ENCODE measurements around the gene HES4.
"Not testable (repeated sequence)": the region's sequence is repeated elsewhere in the genome, so short reads cannot be mapped to it uniquely, and the experiment has no call there.

HES4 gene

GRCh38 chr1:976791-977190 is 23.1 kb downstream of the HES4 start:
- DNase-seq: not testable (repeated sequence)

GRCh38 chr1:975896-976683 is 23.8 kb downstream of the HES4 start:
- no peak for DNase-seq

DNA sequence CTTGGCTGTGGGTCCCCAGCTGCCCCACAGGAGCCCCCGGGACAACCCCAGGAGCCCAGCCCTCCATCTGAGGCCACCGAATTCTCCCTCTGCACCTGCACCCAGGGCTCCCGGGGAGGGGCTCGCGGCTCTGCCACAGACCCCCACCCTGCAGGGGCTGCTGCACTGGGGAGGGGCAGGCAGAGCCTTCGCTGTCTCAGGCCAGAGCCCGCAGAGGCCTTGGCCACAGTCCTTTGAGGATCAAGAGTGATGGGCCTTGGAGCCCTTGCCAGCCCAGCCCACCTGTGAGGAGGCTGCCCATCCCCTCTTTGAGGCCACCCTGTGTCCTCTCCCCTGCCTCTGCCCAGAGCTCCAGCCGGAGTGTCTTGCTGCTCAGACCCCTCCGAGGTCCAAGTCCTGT is 24.5 kb downstream of the HES4 start:
- no peak for DNase-seq

DNA sequence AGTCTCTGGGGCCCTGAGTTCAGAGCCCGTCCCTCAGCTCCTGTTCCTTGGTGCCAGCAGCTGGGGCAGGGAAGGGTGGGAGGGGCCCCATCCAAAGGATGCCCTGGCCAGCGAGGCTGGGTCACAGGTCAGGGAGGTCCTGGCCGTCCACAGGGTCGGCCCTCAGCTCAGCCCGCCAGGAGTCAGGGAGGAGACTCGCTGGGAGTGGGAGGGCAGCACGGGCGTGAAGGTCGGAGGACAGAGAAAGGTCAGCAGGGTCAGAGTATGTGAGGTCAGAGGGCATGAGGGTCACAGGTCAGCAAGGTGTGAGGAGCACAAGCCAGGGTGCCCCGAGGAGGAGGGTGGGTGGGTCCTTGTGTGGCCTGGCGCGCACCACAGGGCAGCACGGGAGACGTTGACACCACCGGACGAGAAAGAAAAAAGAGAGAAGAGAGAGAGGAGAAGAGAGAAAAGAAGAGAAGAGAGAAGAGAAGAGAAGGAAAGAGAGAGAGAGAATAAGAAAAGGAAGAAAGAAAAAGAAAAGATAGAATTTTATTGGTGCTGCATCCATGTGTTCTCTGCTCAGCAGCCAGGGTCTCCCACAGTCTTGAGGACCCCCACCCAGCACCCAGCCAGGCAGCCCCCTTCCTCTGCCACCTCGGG is 25.1 kb downstream of the HES4 start:
- DNase-seq: no peak

GRCh38 chr1:974293-974640 is 25.6 kb downstream of the HES4 start:
- DNase-seq: no peak

DNA sequence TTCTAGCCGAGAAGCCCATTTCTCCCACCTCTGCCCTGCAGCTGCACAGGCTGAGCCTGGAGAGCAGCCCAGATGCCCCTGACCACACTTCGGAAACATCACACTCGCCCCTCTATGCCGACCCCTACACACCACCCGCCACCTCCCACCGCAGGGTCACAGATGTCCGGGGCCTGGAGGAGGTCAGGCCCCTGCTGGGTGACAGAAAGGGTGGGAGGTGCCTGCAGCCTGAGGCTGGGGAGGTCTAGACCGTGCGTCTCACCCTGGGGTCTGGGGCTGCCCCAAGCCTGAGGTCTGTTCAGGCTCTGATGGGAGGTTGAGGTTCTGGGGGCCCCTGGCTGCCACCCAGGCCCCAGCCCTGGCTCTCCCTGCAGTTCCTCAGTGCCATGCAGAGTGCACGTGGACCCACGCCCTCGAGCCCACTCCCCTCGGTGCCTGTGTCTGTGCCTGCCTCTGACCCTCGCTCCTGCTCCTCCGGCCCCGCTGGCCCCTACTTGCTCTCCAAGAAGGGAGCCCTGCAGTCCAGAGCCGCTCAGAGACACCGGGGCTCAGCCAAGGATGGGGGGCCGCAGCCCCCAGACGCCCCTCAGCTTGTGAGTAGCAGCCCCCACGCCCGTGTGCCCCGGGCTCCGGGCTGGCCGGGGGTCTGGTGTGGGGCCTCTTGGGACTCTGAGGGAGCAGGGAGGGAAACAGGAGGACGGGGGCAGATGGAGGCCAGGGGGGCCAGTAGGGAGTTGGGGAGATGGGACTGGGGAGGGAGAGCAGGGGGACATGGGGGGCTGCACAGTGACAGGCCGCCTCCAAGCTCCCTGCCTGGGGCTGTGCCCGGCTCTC is 26.2 kb downstream of the HES4 start:
- DNase-seq: no peak

- DNase-seq: no peak
These were observed 27.0 kb downstream of the HES4 start for GRCh38 chr1:972726-973458.

- no peak for DNase-seq
These were observed 28.0 kb downstream of the HES4 start for GRCh38 chr1:971751-972506.

DNA sequence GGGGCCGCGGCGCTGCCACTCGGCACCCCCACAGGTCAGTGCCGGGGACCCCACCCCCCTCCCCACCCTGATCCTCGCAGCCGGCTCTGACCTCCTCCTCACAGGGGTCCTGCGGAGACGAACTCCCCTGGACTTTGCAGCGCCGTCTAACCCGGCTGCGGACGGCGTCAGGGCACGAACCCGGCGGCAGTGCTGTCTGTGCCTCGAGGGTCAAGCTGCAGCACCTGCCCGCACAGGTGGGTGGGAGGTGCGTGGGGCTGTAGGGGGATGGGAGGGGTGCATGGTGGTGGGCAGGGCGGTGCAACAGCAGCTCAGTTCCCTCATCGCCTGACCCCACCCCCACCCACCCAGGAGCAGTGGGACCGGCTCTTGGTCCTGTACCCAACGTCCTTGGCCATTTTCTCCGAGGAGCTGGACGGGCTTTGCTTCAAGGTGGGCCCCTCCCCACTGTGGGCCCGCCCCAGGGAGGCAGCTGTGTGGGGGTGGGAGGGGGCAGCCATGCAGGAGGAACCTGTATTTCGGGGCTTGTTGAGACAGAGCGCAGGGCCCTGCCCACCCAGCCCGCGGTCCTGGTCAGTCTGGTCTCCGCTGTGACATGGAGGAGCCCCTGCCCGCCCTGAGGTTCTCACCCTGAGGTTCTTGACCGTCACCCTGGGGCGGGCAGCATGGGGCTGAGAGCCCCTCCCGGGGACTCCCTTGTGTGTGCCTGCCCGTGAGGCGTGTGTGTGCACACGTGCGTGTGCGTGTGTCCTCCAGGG is 28.7 kb downstream of the HES4 start:
- DNase-seq: no peak

DNA sequence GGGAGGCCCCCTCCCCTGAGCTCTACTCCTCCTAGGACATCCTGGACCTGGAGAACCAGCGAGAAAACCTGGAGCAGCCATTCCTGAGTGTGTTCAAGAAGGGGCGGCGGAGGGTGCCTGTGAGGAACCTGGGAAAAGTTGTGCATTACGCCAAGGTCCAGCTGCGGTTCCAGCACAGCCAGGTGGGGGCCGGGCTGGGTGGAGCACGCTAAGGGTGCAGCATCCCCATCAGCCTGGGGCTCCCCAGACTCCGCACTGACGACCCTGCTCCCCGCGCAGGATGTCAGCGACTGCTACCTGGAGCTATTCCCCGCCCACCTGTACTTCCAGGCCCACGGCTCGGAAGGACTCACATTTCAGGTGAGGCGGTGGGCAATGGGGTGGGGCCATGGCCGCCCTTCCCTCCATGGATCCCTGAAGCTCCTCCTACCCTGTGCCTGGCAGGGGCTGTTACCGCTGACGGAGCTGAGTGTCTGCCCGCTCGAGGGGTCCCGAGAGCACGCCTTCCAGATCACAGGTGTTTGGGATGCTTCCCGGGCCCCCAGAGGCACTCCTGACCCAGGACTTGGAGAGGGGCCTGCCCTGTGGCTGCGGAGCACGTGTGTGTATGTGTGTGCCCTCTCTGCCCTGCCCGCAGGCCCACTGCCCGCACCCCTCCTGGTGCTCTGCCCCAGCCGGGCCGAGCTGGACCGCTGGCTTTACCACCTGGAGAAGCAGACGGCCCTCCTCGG is 29.5 kb downstream of the HES4 start:
- DNase-seq: no peak

- DNase-seq: no peak
These were observed 30.5 kb downstream of the HES4 start for GRCh38 chr1:969260-969855.

GRCh38 chr1:967466-968343 is 32.2 kb downstream of the HES4 start:
- no peak for DNase-seq

- no peak for DNase-seq
These were observed 33.1 kb downstream of the HES4 start for GRCh38 chr1:966704-967300.

DNA sequence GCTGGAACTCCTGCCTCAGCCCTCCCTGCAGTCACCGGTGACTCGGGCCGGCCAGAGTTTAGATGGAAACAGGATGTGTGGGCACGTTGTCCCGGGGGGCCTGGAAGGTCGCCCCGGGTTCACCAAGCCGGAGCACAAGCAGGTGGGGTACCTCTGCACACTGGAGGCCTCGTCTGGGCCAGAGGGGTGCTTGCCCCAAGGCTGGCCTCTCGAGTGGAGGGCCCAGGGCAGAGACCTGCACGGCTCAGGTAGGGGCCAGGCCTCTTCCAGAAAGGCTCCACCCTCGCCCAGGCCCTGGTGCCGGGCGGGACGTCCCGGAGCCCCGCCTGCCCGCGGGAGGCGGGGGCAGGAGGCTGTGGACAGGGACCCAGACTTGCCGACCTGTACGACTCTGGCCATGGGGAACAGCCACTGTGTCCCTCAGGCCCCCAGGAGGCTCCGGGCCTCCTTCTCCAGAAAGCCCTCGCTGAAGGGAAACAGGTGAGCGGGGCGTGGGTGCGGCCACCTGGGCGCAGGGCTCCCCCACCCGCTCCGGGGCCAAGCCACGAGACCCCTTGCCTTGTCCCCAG is 33.7 kb downstream of the HES4 start, which contains the start of gene PLEKHN1:
Gene PLEKHN1 (plus strand): TSS at position 348 of the 569 bp plus-strand sequence. CDS start 50 bp downstream, at position 398.
- no peak for DNase-seq

GRCh38 chr1:965526-966134 is 34.3 kb downstream of the HES4 start:
- DNase-seq: no peak

DNA sequence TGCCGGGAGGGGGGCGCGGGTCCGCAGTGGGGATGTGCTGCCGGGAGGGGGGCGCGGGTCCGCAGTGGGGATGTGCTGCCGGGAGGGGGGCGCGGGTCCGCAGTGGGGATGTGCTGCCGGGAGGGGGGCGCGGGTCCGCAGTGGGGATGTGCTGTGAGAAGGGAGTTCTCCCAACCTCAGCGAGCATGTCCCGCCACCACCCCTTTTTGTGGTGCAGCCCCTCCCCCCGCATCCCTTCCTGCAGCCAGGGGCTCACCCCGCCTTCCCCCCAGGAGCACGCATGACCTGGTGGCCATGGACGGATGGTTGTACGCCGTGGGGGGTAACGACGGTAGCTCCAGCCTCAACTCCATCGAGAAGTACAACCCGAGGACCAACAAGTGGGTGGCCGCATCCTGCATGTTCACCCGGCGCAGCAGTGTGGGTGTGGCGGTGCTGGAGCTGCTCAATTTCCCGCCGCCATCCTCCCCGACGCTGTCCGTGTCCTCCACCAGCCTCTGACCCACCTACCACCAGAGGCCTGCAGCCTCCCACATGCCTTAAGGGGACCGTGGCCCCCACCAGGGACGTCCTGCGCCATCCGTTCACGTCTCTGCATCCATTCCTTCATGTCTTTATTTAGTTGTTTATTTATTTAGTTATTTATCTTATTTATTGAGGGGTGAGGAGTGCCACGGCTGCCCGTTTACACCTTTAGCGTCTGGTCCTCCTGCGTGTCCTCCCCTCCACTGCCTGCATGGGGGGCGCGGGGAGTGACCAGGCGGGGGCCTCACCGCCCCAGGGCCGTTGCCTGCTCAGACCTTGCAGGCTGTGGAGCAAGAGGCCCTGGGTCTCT is 35.0 kb downstream of the HES4 start:
- no peak for DNase-seq

Measured in DMS 273 treated with DMSO at 0.1 percent for 48 hours (cell line).